ENCODE results near the gene DNAJC24.

DNAJC24 gene

GRCh38 chr11:31375879-31376278 is 6.2 kb downstream of the DNAJC24 start:
- DNase-seq (ENCODE audit: low spot score), result no peak
- TF ChIP-seq CTCF (IDR thresholded peaks at IDR 0.05; ENCODE audit: extremely low read depth, missing control alignments), result no peak

DNA sequence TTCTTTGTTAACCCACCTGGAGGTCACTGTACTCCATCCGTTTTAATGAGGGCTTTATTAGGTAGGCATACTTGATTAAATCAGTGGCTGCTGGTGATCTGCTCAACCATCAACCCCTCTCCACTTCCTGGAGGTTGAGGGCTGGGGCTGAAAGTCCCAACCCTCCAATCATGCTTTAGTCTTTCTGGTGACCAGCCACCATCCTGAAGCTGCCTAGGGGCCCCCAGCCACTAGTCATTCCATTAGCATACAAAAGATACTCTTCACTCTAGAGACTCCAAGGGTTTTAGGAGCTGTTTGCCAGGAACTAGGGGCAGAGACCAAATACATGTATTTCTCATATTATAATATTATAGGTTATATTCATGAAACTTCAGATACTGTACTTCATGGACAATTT is 13.5 kb downstream of the DNAJC24 start:
- DNase-seq (ENCODE audit: low spot score), result no peak
- TF ChIP-seq CTCF (IDR thresholded peaks at IDR 0.05; ENCODE audit: extremely low read depth, missing control alignments), result no peak

DNA sequence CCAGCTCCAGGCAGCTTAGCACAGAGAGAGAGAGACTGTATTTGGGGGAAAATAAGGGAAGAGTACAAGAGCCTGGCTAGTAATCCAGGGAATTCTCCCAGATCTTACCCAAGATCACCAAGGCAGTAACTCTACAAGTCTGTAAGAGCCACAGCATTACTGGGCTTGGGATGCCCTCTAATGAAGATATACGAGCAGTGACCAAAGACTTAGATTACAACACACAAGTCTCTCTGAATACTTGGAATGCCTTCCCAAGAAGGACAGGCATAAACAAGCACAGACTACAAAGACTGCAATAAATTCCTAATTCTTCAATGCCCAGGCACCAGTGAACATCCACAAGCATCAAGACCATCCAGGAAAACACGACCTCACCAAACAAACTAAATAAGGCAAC is 17.7 kb downstream of the DNAJC24 start:
- no peak for DNase-seq (ENCODE audit: low spot score)
- TF ChIP-seq CTCF (IDR thresholded peaks at IDR 0.05; ENCODE audit: extremely low read depth, missing control alignments), result no peak

DNA sequence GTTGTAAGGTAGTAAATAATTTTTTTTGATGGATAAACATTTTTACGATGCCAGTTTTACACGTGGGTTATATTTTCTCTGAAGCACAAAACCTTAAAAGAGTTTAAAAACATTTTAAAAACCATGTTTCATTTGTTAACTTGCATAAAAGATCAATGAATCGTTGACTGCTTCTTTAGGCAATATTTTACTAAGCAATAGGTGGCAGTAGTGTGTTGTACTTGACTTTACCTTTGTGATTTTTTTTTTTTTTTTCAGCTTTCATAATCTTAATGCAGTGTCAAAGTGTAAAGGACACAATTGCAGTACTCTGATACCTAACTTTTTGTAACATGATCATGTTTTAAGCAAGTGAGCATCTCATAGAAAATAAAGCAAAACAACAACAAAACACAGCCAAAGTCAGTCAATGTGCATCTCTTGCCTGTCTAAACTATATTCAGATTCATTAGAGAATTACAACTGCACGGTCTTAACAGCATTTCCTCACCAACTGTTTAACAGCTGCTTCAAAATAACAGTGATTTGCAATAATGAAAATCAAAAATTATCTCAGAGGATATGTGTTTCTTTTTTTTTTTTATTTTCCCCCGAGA is 27.7 kb downstream of the DNAJC24 start:
- TF ChIP-seq CTCF (IDR thresholded peaks at IDR 0.05; ENCODE audit: extremely low read depth, missing control alignments), result peak; percentile 9
- DNase-seq (ENCODE audit: low spot score), result peak; percentile 25

- TF ChIP-seq CTCF (IDR thresholded peaks at IDR 0.05; ENCODE audit: extremely low read depth, missing control alignments), result no peak
- DNase-seq (ENCODE audit: low spot score), result no peak
Measured at GRCh38 chr11:31404614-31405013, 35.0 kb downstream of the DNAJC24 start.

DNA sequence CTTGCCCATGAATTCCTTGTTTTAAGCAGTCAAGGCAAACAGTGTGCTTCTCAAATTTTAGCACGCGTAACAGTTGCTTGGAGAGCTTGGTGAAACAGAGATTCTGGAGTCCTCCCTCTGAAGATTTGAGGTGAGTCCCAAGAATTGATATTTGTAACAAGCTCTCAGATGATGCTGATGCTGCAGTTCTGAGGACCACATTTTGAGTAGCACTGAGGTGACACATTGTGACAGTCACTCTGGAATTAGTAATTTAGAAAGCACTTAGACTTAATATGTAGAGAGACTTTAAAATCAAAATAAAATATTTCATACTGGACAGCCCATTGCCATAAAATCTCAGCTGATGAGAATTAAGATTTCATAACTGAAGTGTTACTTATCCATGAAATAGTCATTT is 38.5 kb downstream of the DNAJC24 start:
- DNase-seq (ENCODE audit: low spot score), result no peak

DNA sequence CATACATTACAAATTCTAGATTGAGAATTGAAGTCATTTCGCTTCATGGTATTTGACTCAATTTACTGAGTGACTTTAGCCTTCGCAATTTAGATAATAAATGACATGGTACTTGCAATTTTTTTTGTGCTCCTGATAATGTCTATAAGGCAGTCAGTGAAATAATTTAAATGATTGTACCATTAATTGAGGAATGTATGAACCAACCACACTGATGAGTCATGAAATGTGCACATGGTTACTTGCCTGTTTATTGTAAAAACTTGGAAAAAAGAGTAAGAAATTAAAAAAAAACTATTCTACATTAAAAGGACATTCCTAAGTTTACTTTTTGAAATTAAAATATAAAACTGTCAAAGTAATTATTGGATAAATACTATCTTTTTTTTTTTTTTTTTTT is 43.3 kb downstream of the DNAJC24 start:
- no peak for DNase-seq (ENCODE audit: low spot score)
- no peak for TF ChIP-seq CTCF (IDR thresholded peaks at IDR 0.05; ENCODE audit: extremely low read depth, missing control alignments)

More for the DNA sequence above, 38.5 kb downstream of the DNAJC24 start:
- no peak for TF ChIP-seq CTCF (IDR thresholded peaks at IDR 0.05; ENCODE audit: extremely low read depth, missing control alignments)

Measured in GM20000 (cell line).